ENCODE measurements around the gene LRRC74A.
"Not testable (repeated sequence)": the region's sequence is repeated elsewhere in the genome, so short reads cannot be mapped to it uniquely, and the experiment has no call there.

LRRC74A gene

GRCh38 chr14:76894308-76894707, 68.1 kb downstream of the LRRC74A start:
- no peak for DNase-seq

DNA sequence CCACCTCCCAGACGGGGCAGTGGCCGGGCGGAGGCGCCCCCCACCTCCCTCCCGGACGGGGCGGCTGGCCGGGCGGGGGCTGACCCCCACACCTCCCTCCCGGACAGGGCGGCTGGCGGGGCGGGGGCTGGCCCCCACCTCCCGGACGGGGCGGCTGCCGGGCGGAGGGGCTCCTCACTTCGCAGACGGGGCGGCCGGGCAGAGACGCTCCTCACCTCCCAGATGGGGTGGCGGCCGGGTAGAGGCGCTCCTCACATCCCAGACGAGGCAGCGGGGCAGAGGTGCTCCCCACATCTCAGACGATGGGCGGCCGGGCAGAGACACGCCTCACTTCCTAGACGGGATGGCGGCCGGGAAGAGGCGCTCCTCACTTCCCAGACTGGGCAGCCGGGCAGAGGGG, 71.8 kb downstream of the LRRC74A start:
- not testable (repeated sequence) for DNase-seq

DNA sequence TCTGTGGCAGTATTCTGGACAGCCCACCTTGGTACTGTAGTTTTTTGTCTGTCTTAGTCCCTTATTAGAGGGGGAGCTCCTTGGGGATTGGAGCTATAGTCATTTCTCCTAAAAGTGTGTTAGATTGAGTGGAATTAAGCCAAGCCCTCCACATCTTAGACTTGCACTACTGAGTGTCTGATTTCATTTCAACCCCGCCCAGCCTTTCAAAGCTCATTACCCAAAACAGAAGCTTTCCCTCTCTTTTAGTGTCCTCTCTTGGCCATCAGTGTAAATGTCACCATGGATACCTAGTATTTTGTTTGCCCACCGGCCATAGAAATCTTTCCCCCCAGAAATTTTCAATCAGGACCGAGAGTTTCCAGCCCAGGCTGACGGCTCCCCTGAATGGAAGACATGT, 74.5 kb downstream of the LRRC74A start:
- no peak for DNase-seq

- no peak for DNase-seq
These were observed 75.2 kb downstream of the LRRC74A start for GRCh38 chr14:76901171-76902055.

GRCh38 chr14:76902591-76902990, 76.4 kb downstream of the LRRC74A start:
- no peak for DNase-seq

- peak in 1 of 2 donors; percentile 22 for DNase-seq
These were observed 78.0 kb downstream of the LRRC74A start for GRCh38 chr14:76904100-76904739.

- DNase-seq: peak; percentile 92 to 96
These were observed 78.7 kb downstream of the LRRC74A start for GRCh38 chr14:76904740-76905569.

- DNase-seq: peak; percentile 48 to 54
These were observed 82.6 kb downstream of the LRRC74A start for GRCh38 chr14:76908834-76909233.

DNA sequence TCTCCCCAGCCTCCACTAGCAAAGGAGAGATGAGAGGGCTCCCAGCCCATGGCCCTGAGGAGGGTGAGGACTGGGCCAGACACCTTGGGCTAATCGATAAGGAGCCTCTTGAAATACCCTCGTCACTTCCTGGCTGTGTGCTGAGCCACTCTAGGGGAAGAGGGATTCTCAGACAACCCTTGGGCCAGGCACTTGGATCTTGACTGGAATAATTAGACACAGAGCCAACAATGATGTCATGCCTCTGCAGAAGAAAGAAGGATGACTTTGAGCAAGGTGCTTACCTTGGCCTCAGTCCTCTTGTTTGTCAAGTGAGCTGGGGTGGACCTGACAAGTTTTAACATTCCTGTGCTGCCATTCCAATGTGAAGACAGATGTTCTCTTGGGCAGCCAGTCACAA, 83.1 kb downstream of the LRRC74A start:
- DNase-seq: no peak

DNA sequence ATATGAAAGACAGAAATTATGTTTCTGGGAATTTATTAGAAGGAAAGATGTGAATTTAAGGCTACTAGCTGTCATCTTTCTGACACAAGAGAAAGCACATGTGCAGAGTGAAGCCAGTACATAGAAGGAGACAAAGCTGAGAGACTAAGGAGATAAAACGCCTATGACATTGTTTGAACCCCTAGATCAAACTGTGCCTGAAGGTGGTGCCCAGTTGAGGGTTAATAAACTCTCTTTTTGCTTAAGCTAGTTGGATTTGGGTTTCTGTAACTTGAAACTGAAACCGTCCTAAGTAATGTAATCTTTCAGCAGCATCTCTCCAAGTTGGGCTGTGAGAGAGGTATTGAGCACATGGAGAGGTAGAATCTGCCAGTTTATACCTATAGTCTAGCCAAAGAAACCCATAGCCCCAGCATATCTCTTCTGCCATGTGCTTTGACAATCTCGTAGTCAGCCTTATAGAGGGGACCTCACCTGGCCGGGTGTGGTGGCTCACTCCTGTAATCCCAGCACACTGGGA, 84.2 kb downstream of the LRRC74A start:
- no peak for DNase-seq

DNA sequence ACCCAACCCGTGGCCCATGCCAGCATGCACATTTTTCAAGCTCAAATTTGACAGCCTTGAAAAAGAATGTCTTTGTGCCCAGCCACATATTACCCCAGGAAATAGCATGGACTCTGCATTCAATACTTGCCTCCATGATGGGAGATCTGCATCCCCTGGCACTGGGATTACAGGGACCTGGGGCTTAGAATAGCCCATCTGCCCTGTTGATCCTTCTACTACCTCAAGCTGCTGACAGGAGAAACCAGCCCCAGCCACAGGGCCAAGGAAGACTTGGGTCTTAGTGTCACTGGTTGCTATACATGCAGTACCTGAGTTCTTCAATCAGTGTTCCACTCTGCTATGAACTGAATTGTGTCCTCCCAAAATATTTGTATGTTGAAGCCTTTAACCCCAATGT, 85.3 kb downstream of the LRRC74A start:
- DNase-seq: no peak

- not testable (repeated sequence) for DNase-seq
These were observed 88.4 kb downstream of the LRRC74A start for GRCh38 chr14:76914533-76915081.

DNA sequence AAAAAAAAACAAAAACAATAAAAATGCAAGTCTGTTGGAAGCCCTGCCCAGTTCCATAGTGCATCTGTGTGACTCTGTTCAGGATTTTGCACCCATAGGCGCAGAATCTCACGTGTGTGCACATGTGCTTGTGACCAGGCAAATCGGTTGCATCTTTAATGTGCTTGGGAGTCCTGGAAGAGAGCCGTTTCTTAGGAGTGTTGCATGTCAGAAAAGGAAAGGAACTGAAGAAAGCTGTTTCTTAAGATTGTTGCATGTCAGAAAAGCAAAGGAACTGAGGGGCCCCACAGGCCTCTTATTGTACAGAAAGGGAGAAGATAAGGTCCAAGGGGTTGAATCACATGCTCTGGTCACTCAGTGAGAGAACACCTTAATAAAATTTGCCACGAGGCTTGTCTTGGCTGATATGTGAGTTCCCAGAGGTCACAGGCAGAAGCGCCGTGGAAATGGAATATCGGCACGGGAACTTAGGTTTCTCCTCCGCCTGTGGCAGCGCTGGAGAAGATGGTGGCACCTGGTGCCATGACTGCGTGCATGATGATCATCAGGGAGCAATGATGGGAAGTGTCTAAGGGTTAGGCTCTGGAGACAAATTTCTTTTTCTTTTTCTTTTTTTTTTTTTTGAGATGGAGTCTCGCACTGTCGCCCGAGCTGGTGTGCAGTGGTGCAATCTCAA, 90.0 kb downstream of the LRRC74A start:
- no peak for DNase-seq

DNA sequence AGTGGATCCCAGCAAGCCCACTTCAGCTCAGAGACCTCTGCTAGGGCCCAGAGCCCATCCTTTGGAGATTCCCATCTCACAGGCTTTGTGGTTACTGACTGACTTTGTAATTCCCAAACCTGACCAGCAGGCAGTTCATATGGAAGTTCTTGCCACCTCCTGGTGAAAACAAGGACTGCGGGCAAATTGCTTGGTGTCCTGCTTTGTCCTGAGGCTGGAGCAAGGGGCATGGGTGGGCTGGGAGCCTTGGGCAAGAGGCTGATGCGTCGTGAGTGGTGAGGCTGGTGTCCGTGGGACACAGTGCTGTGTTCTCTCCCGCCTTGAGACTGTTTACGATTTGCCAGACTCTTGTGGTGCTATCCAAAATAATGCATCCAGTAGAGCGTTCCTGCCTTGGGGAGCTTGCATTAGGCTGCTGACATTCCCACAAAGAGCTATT, 91.0 kb downstream of the LRRC74A start:
- DNase-seq: peak; percentile 58 to 84

- no peak for DNase-seq
These were observed 91.6 kb downstream of the LRRC74A start for GRCh38 chr14:76917745-76918255.

GRCh38 chr14:76918256-76918781, 92.1 kb downstream of the LRRC74A start:
- peak; percentile 67 for DNase-seq

- peak; percentile 62 for DNase-seq
These were observed 92.7 kb downstream of the LRRC74A start for GRCh38 chr14:76918782-76919394.

Data from inflammatory macrophage treated with lipopolysaccharide for 1 hour (primary cell).